Measurements from ENCODE around the gene MRPL24. TPM values are rescaled to one million over a fixed set of nuclear protein-coding genes. Genes with fewer than 3 reads are reported as not detected.
"Not testable (repeated sequence)": the region's sequence is repeated elsewhere in the genome, so short reads cannot be mapped to it uniquely, and the experiment has no call there.

MRPL24 gene
- total RNA-seq, 2 donors from 2014 or later: 55.0 to 67.1 TPM

DNA sequence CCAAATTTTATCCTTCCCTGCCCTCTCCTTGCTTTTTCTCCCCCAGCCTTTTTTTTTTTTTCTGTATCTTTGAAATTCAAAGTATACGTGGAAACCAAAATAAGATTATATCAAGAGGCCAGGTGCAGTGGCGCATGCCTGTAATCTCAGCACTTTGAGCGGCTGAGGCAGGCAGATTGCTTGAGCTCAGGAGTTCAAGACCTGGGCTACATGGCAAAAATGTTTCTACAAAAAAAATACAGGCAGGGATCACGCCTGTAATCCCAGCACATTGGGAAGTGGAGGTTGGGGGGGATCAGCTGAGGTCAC, 19.9 kb upstream of the MRPL24 start:
- no peak overlapping the region for H3K27ac ChIP-seq
- WGBS: 72% methylated on average over 4 of the region's 4 CpGs
- no peaks in the 10 kb centered on the region for H3K36me3 ChIP-seq
- H3K4me1 ChIP-seq (replicated peaks): no peaks in the 10 kb centered on the region
- H3K27me3 ChIP-seq (replicated peaks; ENCODE audit: insufficient read depth): no peaks in the 10 kb centered on the region
- no peak for DNase-seq (ENCODE audit: low spot score)
- no peak overlapping the region for H3K4me3 ChIP-seq
- intact Hi-C loops (cut with DNase I): no loop called here
- TF ChIP-seq POLR2AphosphoS5 (IDR thresholded peaks at IDR 0.05): no peak
- TF ChIP-seq POLR2A (IDR thresholded peaks at IDR 0.05): no peak
- TF ChIP-seq, protein P1, sequence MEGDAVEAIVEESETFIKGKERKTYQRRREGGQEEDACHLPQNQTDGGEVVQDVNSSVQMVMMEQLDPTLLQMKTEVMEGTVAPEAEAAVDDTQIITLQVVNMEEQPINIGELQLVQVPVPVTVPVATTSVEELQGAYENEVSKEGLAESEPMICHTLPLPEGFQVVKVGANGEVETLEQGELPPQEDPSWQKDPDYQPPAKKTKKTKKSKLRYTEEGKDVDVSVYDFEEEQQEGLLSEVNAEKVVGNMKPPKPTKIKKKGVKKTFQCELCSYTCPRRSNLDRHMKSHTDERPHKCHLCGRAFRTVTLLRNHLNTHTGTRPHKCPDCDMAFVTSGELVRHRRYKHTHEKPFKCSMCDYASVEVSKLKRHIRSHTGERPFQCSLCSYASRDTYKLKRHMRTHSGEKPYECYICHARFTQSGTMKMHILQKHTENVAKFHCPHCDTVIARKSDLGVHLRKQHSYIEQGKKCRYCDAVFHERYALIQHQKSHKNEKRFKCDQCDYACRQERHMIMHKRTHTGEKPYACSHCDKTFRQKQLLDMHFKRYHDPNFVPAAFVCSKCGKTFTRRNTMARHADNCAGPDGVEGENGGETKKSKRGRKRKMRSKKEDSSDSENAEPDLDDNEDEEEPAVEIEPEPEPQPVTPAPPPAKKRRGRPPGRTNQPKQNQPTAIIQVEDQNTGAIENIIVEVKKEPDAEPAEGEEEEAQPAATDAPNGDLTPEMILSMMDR (IDR thresholded peaks at IDR 0.05): no peak
- no peaks in the 10 kb centered on the region for H3K9me3 ChIP-seq

DNA sequence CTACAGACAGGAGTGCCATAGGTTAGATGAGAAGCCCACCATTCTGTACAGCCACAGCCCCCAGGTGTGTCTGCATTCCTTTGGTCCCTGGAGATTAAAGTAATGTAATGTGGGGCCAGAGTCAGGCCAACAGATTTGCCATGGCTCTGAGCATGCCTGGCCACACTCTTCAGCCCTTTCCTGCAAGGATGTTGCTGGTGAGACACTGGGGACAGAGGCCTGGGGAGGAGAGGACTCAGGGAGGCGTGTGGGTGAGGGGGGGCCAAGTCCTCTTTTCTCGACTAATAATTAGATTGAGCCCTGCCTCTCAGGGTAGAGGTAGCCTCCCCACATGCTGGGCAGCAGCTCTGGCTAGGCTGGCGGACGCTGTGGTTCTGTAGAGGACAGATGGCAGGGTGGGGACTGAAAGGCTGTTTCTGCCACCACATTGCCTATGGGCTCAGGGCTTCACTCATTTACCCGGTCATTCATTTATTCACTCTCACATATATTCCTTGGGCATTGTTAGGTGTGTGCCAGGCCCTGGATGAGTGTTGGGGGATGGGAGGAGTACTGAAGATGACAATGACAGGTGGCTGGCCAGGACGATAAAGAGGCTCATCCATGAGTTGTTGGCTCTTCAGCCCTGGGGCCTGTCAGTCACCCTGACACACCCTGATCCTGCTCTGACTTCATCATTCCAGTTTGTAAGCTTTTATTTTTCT, 19.4 kb upstream of the MRPL24 start:
- Histone ChIP-seq H3K9me3 (no peaks in the 10 kb centered on the region), H3K27ac (no peak overlapping the region), H3K4me1 (replicated peaks) (no peaks in the 10 kb centered on the region), H3K4me3 (no peak overlapping the region), H3K36me3 (no peaks in the 10 kb centered on the region), H3K27me3 (replicated peaks; ENCODE audit: insufficient read depth) (no peaks in the 10 kb centered on the region)
- WGBS: 66% methylated on average over 6 of the region's 6 CpGs
- no peak for DNase-seq (ENCODE audit: low spot score)
- intact Hi-C loops (cut with DNase I): no loop called here
- no peak for TF ChIP-seq POLR2AphosphoS5 (IDR thresholded peaks at IDR 0.05)
- TF ChIP-seq, protein P1 (IDR thresholded peaks at IDR 0.05): no peak
- TF ChIP-seq POLR2A (IDR thresholded peaks at IDR 0.05): no peak

DNA sequence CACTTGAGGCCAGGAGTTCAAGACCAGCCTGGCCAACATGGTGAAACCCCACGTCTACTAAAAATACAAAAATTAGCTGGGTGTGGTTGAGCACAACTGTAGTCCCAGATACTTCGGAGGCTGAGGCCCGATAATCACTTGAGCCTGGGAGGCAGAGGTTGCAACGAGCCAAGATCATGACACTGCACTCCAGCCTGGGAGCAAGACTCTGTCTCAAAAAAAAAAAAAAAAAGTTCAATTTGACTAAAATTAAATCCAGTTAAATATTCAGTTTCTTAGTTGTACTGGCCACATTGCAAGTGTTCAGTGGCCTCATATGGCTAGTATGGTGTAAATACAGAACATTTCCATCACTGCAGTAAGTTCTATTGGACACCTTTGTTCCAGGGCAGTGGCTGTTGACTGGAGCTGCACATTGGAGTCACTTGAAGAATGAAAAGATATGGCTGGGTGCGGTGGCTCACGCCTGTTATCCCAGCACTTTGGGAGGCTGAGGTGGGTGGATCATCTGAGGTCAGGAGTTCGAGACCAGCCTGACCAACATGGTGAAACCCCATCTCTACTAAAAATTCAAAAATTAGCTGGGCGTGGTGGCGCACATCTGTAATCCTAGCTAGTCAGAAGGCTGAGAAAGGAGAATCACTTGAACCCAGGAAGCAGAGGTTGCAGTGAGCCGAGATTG, 16.8 kb upstream of the MRPL24 start:
- intact Hi-C loops (cut with DNase I); H3K9me3 ChIP-seq; H3K27me3 ChIP-seq (replicated peaks; ENCODE audit: insufficient read depth); H3K4me1 ChIP-seq (replicated peaks); H3K36me3 ChIP-seq; H3K4me3 ChIP-seq; H3K27ac ChIP-seq; DNase-seq (ENCODE audit: low spot score): not testable (repeated sequence)
- WGBS: 97% methylated on average over 10 of the region's 10 CpGs

DNA sequence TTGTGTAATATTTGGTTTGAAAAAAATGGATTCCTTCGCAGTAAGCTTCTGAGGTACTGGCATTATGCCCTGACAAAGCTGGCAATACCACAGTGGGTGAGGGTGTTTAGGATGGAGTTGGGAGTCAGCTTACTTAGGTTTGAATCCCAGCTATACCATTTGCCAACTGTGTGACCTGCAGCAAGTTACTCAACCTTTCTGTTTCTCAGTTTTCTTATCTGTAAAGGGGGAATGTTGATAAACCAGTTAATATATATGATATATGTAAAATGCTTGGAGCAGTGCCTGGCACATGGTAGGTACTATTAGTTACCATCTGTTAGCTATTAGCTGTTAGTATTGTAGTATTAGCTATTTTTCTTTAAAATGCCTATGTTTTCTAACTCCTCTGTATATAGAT, 15.5 kb upstream of the MRPL24 start:
- Histone ChIP-seq H3K27me3 (replicated peaks; ENCODE audit: insufficient read depth) (no peaks in the 10 kb centered on the region), H3K9me3 (no peaks in the 10 kb centered on the region), H3K27ac (no peak overlapping the region), H3K36me3 (no peaks in the 10 kb centered on the region), H3K4me1 (replicated peaks) (no peaks in the 10 kb centered on the region), H3K4me3 (no peak overlapping the region)
- intact Hi-C loops (cut with DNase I): no loop called here
- WGBS: 95% methylated on average over 1 of the region's 1 CpG
- DNase-seq (ENCODE audit: low spot score): no peak
- TF ChIP-seq, protein P1 (IDR thresholded peaks at IDR 0.05): no peak
- TF ChIP-seq POLR2A (IDR thresholded peaks at IDR 0.05) (no peak), POLR2AphosphoS5 (IDR thresholded peaks at IDR 0.05) (no peak)

DNA sequence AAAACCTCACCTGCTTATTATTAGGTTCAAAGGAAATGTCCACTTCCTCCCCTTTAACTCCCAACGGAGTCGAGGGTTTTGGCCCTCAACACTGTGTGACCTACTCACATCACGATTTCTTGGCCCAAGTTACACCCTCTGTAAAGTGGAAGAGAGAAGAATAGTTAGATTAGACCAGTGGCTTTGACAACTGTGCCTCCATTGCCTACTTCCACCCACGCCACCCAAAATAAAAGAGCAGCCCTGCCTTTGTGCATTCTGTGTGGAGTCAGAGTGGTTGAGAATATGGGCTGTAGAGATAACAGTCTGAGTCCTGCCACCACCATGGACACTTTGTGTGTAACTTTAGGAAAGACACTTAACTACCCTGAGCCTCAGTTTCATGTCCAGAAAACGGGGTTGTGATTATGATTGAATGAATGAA, 14.7 kb upstream of the MRPL24 start:
- H3K27me3 ChIP-seq (replicated peaks; ENCODE audit: insufficient read depth): no peaks in the 10 kb centered on the region
- H3K4me3 ChIP-seq: no peak overlapping the region
- no peak overlapping the region for H3K27ac ChIP-seq
- H3K4me1 ChIP-seq (replicated peaks): no peaks in the 10 kb centered on the region
- intact Hi-C loops (cut with DNase I): no loop called here
- DNase-seq (ENCODE audit: low spot score): no peak
- H3K9me3 ChIP-seq: no peaks in the 10 kb centered on the region
- TF ChIP-seq POLR2AphosphoS5 (IDR thresholded peaks at IDR 0.05) (no peak), POLR2A (IDR thresholded peaks at IDR 0.05) (no peak)
- TF ChIP-seq, protein P1 (IDR thresholded peaks at IDR 0.05): no peak
- 73% methylated on average over 5 of the region's 5 CpGs for WGBS
- no peaks in the 10 kb centered on the region for H3K36me3 ChIP-seq

All from prostate gland (tissue), 2 donors.